Activated T-cell treated with anti-CD3 and anti-CD28 coated beads for 1 hour (primary cell): ENCODE measurements around the gene DEK.
"Not testable (repeated sequence)": the region's sequence is repeated elsewhere in the genome, so short reads cannot be mapped to it uniquely, and the experiment has no call there.

Experiments
- DNase-seq: peaks from one replicate; pipeline ENCODE4 v3.0.0-alpha.2; 2020; ENCODE audit warnings: low read depth

The DEK gene

GRCh38 chr6:18264219-18264922, at the start of gene DEK:
DEK (minus strand) TSS chr6:18264530; CDS start chr6:18263987, 543 bp downstream.
- peak; percentile 82 for DNase-seq

- no peak for DNase-seq
Measured at GRCh38 chr6:18312368-18312767, 48.0 kb upstream of the DEK start.

- not testable (repeated sequence) for DNase-seq
Measured at GRCh38 chr6:18310010-18310409, 45.7 kb upstream of the DEK start.

GRCh38 chr6:18309046-18309445, 44.7 kb upstream of the DEK start:
- DNase-seq = no peak

GRCh38 chr6:18308070-18308735, 43.9 kb upstream of the DEK start:
- DNase-seq = no peak

- DNase-seq = no peak
Measured at GRCh38 chr6:18306977-18307376, 42.6 kb upstream of the DEK start.

- no peak for DNase-seq
Measured at GRCh38 chr6:18302561-18303439, 38.5 kb upstream of the DEK start.

GRCh38 chr6:18293076-18293904, 29.0 kb upstream of the DEK start:
- no peak for DNase-seq

- DNase-seq = no peak
Measured at GRCh38 chr6:18289283-18289682, 25.0 kb upstream of the DEK start.

GRCh38 chr6:18284261-18284660, 19.9 kb upstream of the DEK start:
- DNase-seq = no peak

GRCh38 chr6:18281564-18281963, 17.2 kb upstream of the DEK start:
- DNase-seq = no peak

- DNase-seq = no peak
Measured at GRCh38 chr6:18280084-18280483, 15.8 kb upstream of the DEK start.

- DNase-seq = no peak
Measured at GRCh38 chr6:18279422-18279821, 15.1 kb upstream of the DEK start.

GRCh38 chr6:18277237-18278006, 13.1 kb upstream of the DEK start:
- DNase-seq = no peak

GRCh38 chr6:18276610-18277236, 12.4 kb upstream of the DEK start:
- DNase-seq = no peak

GRCh38 chr6:18270216-18270615, 5.9 kb upstream of the DEK start:
- DNase-seq = no peak

- DNase-seq = no peak
Measured at GRCh38 chr6:18269717-18270116, 5.4 kb upstream of the DEK start.

- DNase-seq = no peak
Measured at GRCh38 chr6:18269253-18269652, 4.9 kb upstream of the DEK start.

GRCh38 chr6:18268066-18268465, 3.7 kb upstream of the DEK start:
- no peak for DNase-seq

- DNase-seq = no peak
Measured at GRCh38 chr6:18266523-18266912, 2.2 kb upstream of the DEK start.
